ENCODE data around the gene MPHOSPH9.

DNA sequence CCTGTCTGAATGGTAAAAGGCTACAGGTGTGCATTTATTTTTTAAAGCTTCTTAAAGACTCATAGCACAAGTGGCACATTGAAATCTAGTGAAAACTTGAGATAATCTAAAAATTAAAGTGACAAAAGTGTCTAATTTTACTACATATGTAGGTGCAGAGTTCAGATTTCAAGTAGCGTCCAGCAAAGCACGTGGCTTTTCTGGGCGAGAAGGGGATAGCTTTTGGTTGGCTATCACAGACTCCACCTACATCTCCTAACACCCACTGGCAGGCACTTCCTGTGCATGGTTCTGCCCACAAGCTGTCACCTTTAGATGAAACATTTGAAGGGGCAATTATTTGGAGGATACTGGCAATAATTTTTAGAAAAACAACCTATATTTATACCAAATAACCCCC is 80.1 kb downstream of the MPHOSPH9 start:
- TF ChIP-seq, protein P1, sequence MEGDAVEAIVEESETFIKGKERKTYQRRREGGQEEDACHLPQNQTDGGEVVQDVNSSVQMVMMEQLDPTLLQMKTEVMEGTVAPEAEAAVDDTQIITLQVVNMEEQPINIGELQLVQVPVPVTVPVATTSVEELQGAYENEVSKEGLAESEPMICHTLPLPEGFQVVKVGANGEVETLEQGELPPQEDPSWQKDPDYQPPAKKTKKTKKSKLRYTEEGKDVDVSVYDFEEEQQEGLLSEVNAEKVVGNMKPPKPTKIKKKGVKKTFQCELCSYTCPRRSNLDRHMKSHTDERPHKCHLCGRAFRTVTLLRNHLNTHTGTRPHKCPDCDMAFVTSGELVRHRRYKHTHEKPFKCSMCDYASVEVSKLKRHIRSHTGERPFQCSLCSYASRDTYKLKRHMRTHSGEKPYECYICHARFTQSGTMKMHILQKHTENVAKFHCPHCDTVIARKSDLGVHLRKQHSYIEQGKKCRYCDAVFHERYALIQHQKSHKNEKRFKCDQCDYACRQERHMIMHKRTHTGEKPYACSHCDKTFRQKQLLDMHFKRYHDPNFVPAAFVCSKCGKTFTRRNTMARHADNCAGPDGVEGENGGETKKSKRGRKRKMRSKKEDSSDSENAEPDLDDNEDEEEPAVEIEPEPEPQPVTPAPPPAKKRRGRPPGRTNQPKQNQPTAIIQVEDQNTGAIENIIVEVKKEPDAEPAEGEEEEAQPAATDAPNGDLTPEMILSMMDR (IDR thresholded peaks at IDR 0.05 in 2 of 3, conservative IDR thresholded peaks at IDR 0.05 in 1 of 3; ENCODE audit: borderline replicate concordance in 1 of 3, insufficient read depth in 1 of 3, low read depth in 2 of 3, low read length in 2 of 3) = no peak
- TF ChIP-seq, protein P2, sequence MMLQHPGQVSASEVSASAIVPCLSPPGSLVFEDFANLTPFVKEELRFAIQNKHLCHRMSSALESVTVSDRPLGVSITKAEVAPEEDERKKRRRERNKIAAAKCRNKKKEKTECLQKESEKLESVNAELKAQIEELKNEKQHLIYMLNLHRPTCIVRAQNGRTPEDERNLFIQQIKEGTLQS (IDR thresholded peaks at IDR 0.05) = no peak
- TF ChIP-seq EZH2phosphoT487 (IDR thresholded peaks at IDR 0.05; ENCODE audit: borderline replicate concordance) = no peak
- TF ChIP-seq POLR2AphosphoS5 (IDR thresholded peaks at IDR 0.05; ENCODE audit: low read depth, low read length) = no peak
- no peak for TF ChIP-seq TCF7L2 (IDR thresholded peaks at IDR 0.05; ENCODE audit: borderline replicate concordance, extremely low read depth, insufficient read depth, insufficient read length)
- no peak for TF ChIP-seq EZH2 (IDR thresholded peaks at IDR 0.05)
- TF ChIP-seq ELF1 (IDR thresholded peaks at IDR 0.05; ENCODE audit: borderline replicate concordance, low read depth) = no peak
- TF ChIP-seq JUND (IDR thresholded peaks at IDR 0.05) = no peak
- no peak for TF ChIP-seq YY1 (IDR thresholded peaks at IDR 0.05; ENCODE audit: extremely low read depth, insufficient replicate concordance, low read depth, low read length)

All from HCT116 (cell line).